CD4-positive, alpha-beta memory T cell (primary cell): Measurements from ENCODE around the gene HEATR1. TPM values are rescaled to one million over a fixed set of nuclear protein-coding genes. Genes with fewer than 3 reads are reported as not detected.

ENCODE experiments used
- CTCF ChIA-PET: fragments of 350-600 bp; sonication (Branson Sonifier 250); formaldehyde crosslinking; loops from one replicate; lab custom pipeline; 2021; ENCODE audit warnings: inconsistent platforms; ENCODE audit not compliant: partially characterized antibody; lab: Charles Lee
- POLR2A ChIA-PET: fragments of 350-600 bp; sonication (Branson Sonifier 250); formaldehyde crosslinking; loops from one replicate; lab custom pipeline; 2021; ENCODE audit not compliant: partially characterized antibody; lab: Charles Lee
- DNase-seq, 5 donors: peaks; one replicate each; pipeline versions ENCODE4 v3.0.0 to v3.0.0-alpha.2; 2020 to 2022; ENCODE audit warnings: mixed read lengths in 1 of 5
- H3K27ac ChIP-seq: one replicate; pipeline ENCODE4 v1.7.0; 2013; ENCODE audit warnings: low read depth, low read length
- H3K27me3 ChIP-seq: 2 replicates; pipeline ENCODE4 v1.7.0; 2013; ENCODE audit warnings: mild to moderate bottlenecking, low read length, moderate library complexity; ENCODE audit not compliant: insufficient read depth
- H3K36me3 ChIP-seq: 2 replicates; pipeline ENCODE4 v1.7.0; 2013; ENCODE audit warnings: mild to moderate bottlenecking, low read length, moderate library complexity; ENCODE audit not compliant: insufficient read depth
- H3K4me1 ChIP-seq: 2 replicates; pipeline ENCODE4 v1.7.0; 2013; ENCODE audit warnings: mild to moderate bottlenecking, low read length, moderate library complexity; ENCODE audit not compliant: insufficient read depth
- H3K4me3 ChIP-seq, 2 donors: one replicate each; pipeline ENCODE4 v1.7.0; 2013; ENCODE audit warnings: low read length in 2 of 2, mild to moderate bottlenecking in 1 of 2
- H3K9me3 ChIP-seq, 2 donors: one replicate each; pipeline ENCODE4 v1.7.0; 2013; ENCODE audit warnings: low read length in 2 of 2, control low read depth in 1 of 2; ENCODE audit not compliant: control insufficient read depth in 1 of 2
- H3K27ac Mint-ChIP-seq, 7 donors: one replicate each; pipeline ENCODE4 v1.8.0; 2020 to 2021; ENCODE audit warnings: mixed read lengths in 7 of 7, mild to moderate bottlenecking in 6 of 7, inconsistent platforms in 3 of 7, moderate library complexity in 3 of 7
- H3K27me3 Mint-ChIP-seq, 2 donors: one replicate each; pipeline ENCODE4 v1.8.0; 2020 to 2021; ENCODE audit warnings: mixed read lengths in 2 of 2
- H3K36me3 Mint-ChIP-seq, 2 donors: one replicate each; pipeline ENCODE4 v1.8.0; 2020 to 2021; ENCODE audit warnings: mixed read lengths in 2 of 2, inconsistent platforms in 1 of 2, mild to moderate bottlenecking in 1 of 2
- H3K4me1 Mint-ChIP-seq, 4 donors: one replicate each; pipeline ENCODE4 v1.8.0; 2020 to 2021; ENCODE audit warnings: mixed read lengths in 4 of 4, mild to moderate bottlenecking in 1 of 4
- H3K4me3 Mint-ChIP-seq, 8 donors: one replicate each; pipeline ENCODE4 v1.8.0; 2020 to 2021; ENCODE audit warnings: mixed read lengths in 8 of 8, mild to moderate bottlenecking in 7 of 8, moderate library complexity in 6 of 8, inconsistent platforms in 3 of 8
- H3K9me3 Mint-ChIP-seq, 8 donors: one replicate each; pipeline ENCODE4 v1.8.0; 2020 to 2021; ENCODE audit warnings: mixed read lengths in 8 of 8, mild to moderate bottlenecking in 5 of 8, inconsistent platforms in 3 of 8, moderate library complexity in 1 of 8
- intact Hi-C: fragments of 100-400 bp; cut with micrococcal nuclease; formaldehyde crosslinking; loops from one replicate; pipeline ENCODE4 v1.15.1; 2023
- polyA plus RNA-seq, 2 donors: library from polyadenylated mRNA; unstranded; fragments of 300-500 nt; fragmentation: Illumina TruSeq; gene quantifications; one replicate each; pipeline ENCODE4 v1.2.3, GENCODE V29; 2021
- total RNA-seq, 2 experiments: library from RNA; stranded (reverse); gene quantifications; one replicate each; pipeline ENCODE4 v1.2.3, GENCODE V29; 2021

HEATR1 gene
- total and polyA plus RNA-seq, 4 experiments from 2014 or later, result 7.4 to 57.5 (median 32.3) TPM

GRCh38 chr1:236524142-236524894 is 80.0 kb downstream of the HEATR1 start:
- CTCF ChIA-PET, result interaction anchor here (1.0 to 1.2 kb wide), 2 partner anchors 10 to 33 kb away, joined by 3 read pairs; no protein-coding TSS in a partner anchor
- POLR2A ChIA-PET, result interaction anchor here (0.9 to 12.9 kb wide), 11 partner anchors 7 to 1020 kb away, joined by 3 to 82 read pairs (median 7); partner anchors contain the start of genes B3GALNT2 and ERO1B
- peak overlapping the region; percentile 94 to 100 (median 99) for H3K4me3 Mint-ChIP-seq
- Histone ChIP-seq H3K36me3 (peaks cover 17% of the 10 kb centered on the region), H3K9me3 (no peaks in the 10 kb centered on the region), H3K27ac (peak overlapping the region; percentile 94), H3K4me3 (peak overlapping the region; percentile 87 to 96), H3K4me1 (peaks cover 20% of the 10 kb centered on the region), H3K27me3 (no peaks in the 10 kb centered on the region)
- no peaks in the 10 kb centered on the region for H3K9me3 Mint-ChIP-seq
- intact Hi-C loops, result loop anchor here (2.0 to 5.0 kb wide), 3 partner anchors 80 to 273 kb away; partner anchors contain the start of genes ERO1B, HEATR1 and MTR
- peaks cover 19 to 31% of the 10 kb centered on the region in 2 donors for H3K36me3 Mint-ChIP-seq
- H3K4me1 Mint-ChIP-seq, result peaks cover 19 to 63% (median 38%) of the 10 kb centered on the region in 4 donors
- H3K27ac Mint-ChIP-seq, result peak overlapping the region; percentile 91 to 99 (median 99)
- DNase-seq, result peak; percentile 66 to 87 (median 74)
- no peaks in the 10 kb centered on the region for H3K27me3 Mint-ChIP-seq

GRCh38 chr1:236523704-236524141 is 80.6 kb downstream of the HEATR1 start, which contains the start of gene LGALS8:
Gene LGALS8 (plus strand): TSS chr1:236523982. CDS start chr1:236526071, 2,089 bp downstream.
- H3K27me3 Mint-ChIP-seq, result no peaks in the 10 kb centered on the region
- H3K9me3 Mint-ChIP-seq, result no peaks in the 10 kb centered on the region
- no peaks in the 10 kb centered on the region for H3K27me3 ChIP-seq
- peaks cover 22% of the 10 kb centered on the region for H3K4me1 ChIP-seq
- peak within 1 kb of the TSS; percentile 91 to 99 (median 99) for H3K27ac Mint-ChIP-seq
- peak; percentile 80 to 88 (median 84) for DNase-seq
- ChIA-PET CTCF (interaction anchor here (1.2 kb wide), 1 partner anchor 10 kb away, joined by 3 read pairs; no protein-coding TSS in a partner anchor), POLR2A (interaction anchor here (1.0 to 12.9 kb wide), 8 partner anchors 6 to 1019 kb away, joined by 3 to 82 read pairs (median 7); partner anchors contain the start of genes B3GALNT2 and ERO1B)
- H3K9me3 ChIP-seq, result no peaks in the 10 kb centered on the region
- H3K4me1 Mint-ChIP-seq, result peaks cover 19 to 63% (median 35%) of the 10 kb centered on the region in 4 donors
- H3K4me3 Mint-ChIP-seq, result peak within 1 kb of the TSS; percentile 94 to 100 (median 99)
- H3K27ac ChIP-seq, result peak within 1 kb of the TSS; percentile 94
- H3K4me3 ChIP-seq, result peak within 1 kb of the TSS; percentile 87 to 96
- intact Hi-C loops, result loop anchor here (2.0 to 5.0 kb wide), 3 partner anchors 81 to 274 kb away; partner anchors contain the start of genes ERO1B, HEATR1 and MTR
- peaks cover 17% of the 10 kb centered on the region for H3K36me3 ChIP-seq
- peaks cover 19 to 27% of the 10 kb centered on the region in 2 donors for H3K36me3 Mint-ChIP-seq

- H3K4me3 ChIP-seq, result peak overlapping the region; percentile 87 to 96
- POLR2A ChIA-PET, result interaction anchor here (1.0 to 12.9 kb wide), 7 partner anchors 6 to 1019 kb away, joined by 3 to 82 read pairs (median 7); partner anchors contain the start of genes B3GALNT2 and ERO1B
- no peaks in the 10 kb centered on the region for H3K9me3 Mint-ChIP-seq
- H3K4me1 ChIP-seq, result peaks cover 28% of the 10 kb centered on the region
- CTCF ChIA-PET, result no interaction called here
- H3K9me3 ChIP-seq, result no peaks in the 10 kb centered on the region
- H3K36me3 ChIP-seq, result peaks cover 17% of the 10 kb centered on the region
- H3K27me3 Mint-ChIP-seq, result no peaks in the 10 kb centered on the region
- H3K4me3 Mint-ChIP-seq, result peak overlapping the region; percentile 94 to 100 (median 99)
- peaks cover 19 to 26% of the 10 kb centered on the region in 2 donors for H3K36me3 Mint-ChIP-seq
- intact Hi-C loops, result loop anchor here (5.0 kb wide), 2 partner anchors 241 to 274 kb away; partner anchors contain the start of genes ERO1B and MTR
- H3K27ac ChIP-seq, result peak overlapping the region; percentile 94
- no peaks in the 10 kb centered on the region for H3K27me3 ChIP-seq
- H3K4me1 Mint-ChIP-seq, result peaks cover 25 to 68% (median 39%) of the 10 kb centered on the region in 4 donors
- H3K27ac Mint-ChIP-seq, result peak overlapping the region; percentile 91 to 99 (median 99)
- peak in 1 of 5 donors; percentile 7 for DNase-seq
Observed at GRCh38 chr1:236522937-236523703, 81.2 kb downstream of the HEATR1 start.

- H3K4me3 ChIP-seq, result no peak overlapping the region
- Mint-ChIP-seq H3K27ac (peak overlapping the region in 3 of 7 donors; percentile 5 to 91 (median 19)), H3K4me3 (peak overlapping the region in 2 of 8 donors; percentile 2 to 70), H3K4me1 (peaks cover 34 to 75% (median 48%) of the 10 kb centered on the region in 4 donors), H3K27me3 (no peaks in the 10 kb centered on the region), H3K9me3 (no peaks in the 10 kb centered on the region), H3K36me3 (peaks cover 3 to 10% of the 10 kb centered on the region in 2 donors)
- ChIA-PET POLR2A (interaction anchor here (0.6 kb wide), 1 partner anchor 388 kb away, joined by 3 read pairs; no protein-coding TSS in a partner anchor), CTCF (interaction anchor here (0.7 to 1.1 kb wide), 3 partner anchors 24 to 124 kb away, joined by 3 to 6 read pairs (median 3); no protein-coding TSS in a partner anchor)
- intact Hi-C loops, result loop anchor here (5.0 kb wide), 2 partner anchors 238 to 277 kb away; partner anchors contain the start of genes ERO1B and MTR
- H3K9me3 ChIP-seq, result no peaks in the 10 kb centered on the region
- no peak overlapping the region for H3K27ac ChIP-seq
- DNase-seq, result no peak
- H3K4me1 ChIP-seq, result peaks cover 48% of the 10 kb centered on the region
- H3K36me3 ChIP-seq, result no peaks in the 10 kb centered on the region
- H3K27me3 ChIP-seq, result no peaks in the 10 kb centered on the region
Observed at GRCh38 chr1:236520445-236521005, 83.8 kb downstream of the HEATR1 start.

DNA sequence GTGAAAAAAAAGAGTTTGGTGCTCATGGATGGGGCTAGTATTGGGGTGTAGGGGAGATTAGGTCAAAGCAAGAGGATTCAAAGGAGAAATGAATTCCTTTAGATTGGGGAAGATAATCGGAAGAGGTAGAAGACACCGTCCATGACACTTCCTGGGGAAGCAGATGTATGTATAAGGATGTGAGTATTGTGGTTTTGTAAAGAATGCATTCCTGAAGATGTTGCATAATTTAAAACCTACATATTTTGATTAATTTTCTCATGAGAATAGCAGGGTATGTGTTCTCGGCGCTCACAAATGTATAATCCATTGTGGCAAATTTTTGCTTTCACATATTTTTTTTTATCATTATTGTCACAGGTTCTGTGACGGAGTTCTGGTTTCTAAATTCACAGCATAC is 86.0 kb downstream of the HEATR1 start:
- Mint-ChIP-seq H3K27me3 (no peaks in the 10 kb centered on the region), H3K4me1 (peaks cover 38 to 66% (median 44%) of the 10 kb centered on the region in 4 donors), H3K27ac (peak overlapping the region in 6 of 7 donors; percentile 3 to 92 (median 78)), H3K4me3 (peak overlapping the region in 4 of 8 donors; percentile 0 to 11 (median 2)), H3K9me3 (no peaks in the 10 kb centered on the region), H3K36me3 (no peaks in the 10 kb centered on the region)
- H3K4me3 ChIP-seq, result no peak overlapping the region
- peaks cover 46% of the 10 kb centered on the region for H3K4me1 ChIP-seq
- ChIA-PET CTCF (interaction anchor here (0.9 to 1.5 kb wide), 2 partner anchors 26 to 27 kb away, joined by 3 read pairs; no protein-coding TSS in a partner anchor), POLR2A (interaction anchor here (1.7 to 5.3 kb wide), 3 partner anchors 11 to 30 kb away, joined by 4 to 82 read pairs (median 5); partner anchors contain the start of gene LGALS8)
- no peaks in the 10 kb centered on the region for H3K9me3 ChIP-seq
- DNase-seq, result no peak
- no peaks in the 10 kb centered on the region for H3K36me3 ChIP-seq
- no peak overlapping the region for H3K27ac ChIP-seq
- H3K27me3 ChIP-seq, result no peaks in the 10 kb centered on the region
- intact Hi-C loops, result loop anchor here (5.0 kb wide), 1 partner anchor 121 kb away; no protein-coding TSS in a partner anchor
